OCI-M2 (cell line): ENCODE data around the gene TSSK6.

ENCODE experiments used
- DNase-seq: peaks from one replicate; lab custom pipeline; 2025; ENCODE audit not compliant: unreplicated experiment; lab: John Stamatoyannopoulos, UW

Gene TSSK6

DNA sequence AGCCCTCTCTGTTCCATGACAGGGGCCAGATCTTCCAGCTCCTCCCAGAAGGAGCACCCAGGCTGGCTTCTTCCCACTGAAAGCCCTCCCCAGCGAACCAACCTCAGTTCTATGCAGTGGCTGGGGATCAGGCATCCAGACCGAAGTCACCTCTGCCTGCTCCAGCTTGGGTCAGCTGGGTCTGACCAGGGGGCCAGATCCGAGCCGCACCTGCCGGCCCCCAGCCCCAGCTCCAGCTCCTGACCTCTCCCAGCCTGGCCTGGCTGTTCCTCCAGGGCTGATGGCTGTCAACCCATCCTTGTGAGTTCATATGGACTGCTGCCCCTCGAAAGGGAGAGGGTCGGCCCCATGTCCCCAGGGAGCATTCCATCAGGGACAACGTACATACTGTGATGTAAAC lies 8.0 kb downstream of the TSSK6 start:
- DNase-seq, result no peak

DNA sequence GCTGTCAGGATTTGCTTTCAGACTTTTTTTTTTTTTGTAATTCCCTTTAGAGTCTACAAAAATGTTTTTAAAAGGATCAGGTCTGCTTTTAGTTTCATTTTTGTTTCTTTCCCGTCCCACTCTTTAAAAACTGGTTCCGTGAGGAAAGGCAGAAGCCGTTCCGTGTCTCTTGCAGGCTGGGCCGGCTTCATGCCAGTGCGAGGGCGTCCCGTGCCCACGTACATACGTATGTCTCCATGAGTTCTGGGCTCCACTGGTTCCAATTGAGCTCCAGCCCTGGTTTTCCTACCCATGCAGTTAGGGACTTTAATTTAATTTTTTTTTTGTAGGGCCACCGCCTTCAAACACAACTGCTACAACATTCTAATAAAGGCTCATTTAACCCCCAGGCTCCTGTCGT lies 8.8 kb downstream of the TSSK6 start:
- no peak for DNase-seq

- no peak for DNase-seq
Observed at GRCh38 chr19:19505669-19506326, 9.6 kb downstream of the TSSK6 start.

GRCh38 chr19:19504754-19505668 lies 10.3 kb downstream of the TSSK6 start:
- no peak for DNase-seq

- DNase-seq, result no peak
Observed at GRCh38 chr19:19502808-19503602, 12.3 kb downstream of the TSSK6 start.

DNA sequence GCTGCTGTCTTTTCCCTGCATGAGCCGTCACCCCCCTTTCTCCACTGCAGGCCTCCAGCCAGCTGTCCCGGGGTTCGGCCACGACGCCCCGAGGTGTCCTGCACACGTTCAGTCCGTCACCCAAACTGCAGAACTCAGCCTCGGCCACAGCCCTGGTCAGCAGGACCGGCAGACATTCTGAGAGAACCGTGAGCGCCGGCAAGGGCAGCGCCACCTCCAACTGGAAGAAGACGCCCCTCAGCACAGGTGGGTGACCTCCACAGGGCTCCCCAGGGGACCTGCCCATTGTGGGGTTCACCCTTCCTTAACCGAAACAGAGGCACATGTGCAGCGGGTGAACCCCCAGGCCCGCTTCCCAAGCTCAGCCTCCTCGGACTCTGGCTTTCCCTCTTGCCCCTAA lies 13.1 kb downstream of the TSSK6 start:
- DNase-seq, result no peak

DNA sequence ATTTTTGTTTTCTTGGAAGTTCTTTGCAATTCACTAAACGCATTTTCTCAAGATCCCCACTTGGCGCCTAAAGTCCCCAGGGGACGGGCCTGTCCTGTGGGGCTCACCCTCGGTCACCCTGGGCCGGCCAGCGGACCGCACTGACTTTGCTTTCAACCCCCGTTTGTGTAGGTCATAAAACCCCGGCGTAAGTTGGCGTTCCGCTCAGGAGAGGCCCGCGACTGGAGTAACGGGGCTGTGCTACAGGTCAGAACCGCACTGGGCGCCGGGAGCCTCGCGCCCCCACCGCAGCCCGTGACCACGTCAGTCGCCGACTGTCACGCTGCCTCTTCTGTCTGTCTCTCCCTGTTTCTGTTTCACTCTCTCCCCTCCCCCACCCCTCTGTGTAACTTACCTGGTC lies 13.6 kb downstream of the TSSK6 start:
- no peak for DNase-seq

DNA sequence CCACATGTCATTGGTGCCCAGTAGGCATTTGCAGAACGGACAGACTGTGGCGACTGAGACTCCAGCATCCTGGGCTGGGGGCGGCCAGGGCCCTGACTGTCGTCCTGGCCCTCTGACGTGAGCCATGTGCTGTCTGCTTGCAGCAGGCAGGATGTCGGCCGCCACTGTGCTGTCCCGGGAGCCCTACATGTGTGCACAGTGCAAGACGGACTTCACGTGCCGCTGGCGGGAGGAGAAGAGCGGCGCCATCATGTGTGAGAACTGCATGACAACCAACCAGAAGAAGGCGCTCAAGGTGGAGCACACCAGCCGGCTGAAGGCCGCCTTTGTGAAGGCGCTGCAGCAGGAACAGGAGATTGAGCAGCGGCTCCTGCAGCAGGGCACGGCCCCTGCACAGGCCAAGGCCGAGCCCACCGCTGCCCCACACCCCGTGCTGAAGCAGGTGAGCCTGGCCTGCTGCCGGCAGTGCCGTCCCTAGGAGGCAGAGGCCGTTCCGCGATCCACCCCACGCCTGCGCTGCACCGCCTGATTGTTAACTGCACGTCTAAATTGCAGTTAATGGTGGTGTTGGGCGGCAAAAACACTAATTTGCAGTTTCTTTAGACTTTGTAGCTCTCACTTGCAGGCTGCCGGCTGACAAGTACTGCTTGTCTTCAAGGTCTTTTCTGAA lies 14.2 kb downstream of the TSSK6 start:
- DNase-seq, result no peak

DNA sequence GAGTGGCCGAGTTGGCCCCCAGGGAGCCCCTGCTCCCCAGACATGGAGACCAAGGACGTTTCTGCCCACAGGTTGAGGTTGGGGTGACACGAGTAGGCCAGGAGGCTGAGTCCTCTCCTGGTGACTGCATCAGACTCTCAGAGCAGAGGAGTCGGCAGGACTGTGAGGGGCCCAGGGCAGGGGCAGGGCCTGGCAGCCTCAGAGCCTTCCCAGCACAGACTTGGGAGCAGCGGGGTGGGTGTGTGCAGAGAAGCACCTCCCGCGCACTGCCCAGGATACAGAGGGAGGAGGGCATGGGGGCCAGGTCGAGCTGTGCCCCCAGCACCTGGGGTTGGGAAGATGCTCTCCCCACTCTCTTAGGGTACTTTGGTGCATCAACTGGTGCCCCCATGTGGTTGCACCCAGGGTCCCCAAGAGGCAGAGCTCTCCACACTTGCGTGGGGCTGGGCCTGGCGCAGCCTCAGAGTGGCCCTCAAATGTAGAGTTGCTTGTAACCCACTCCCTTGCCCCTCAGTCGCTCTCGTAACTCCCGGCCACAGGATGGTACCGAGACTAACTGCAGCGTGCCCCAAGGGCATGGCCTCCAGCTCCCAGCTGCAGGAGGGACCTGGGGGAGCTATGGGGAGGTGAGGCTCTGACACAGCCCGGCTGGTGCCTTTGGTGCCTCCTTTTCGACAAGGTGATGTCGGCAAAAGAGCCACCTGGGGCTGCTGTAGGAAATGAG lies 15.9 kb downstream of the TSSK6 start:
- DNase-seq, result no peak

- DNase-seq, result no peak
Observed at GRCh38 chr19:19498255-19498991, 16.9 kb downstream of the TSSK6 start.

DNA sequence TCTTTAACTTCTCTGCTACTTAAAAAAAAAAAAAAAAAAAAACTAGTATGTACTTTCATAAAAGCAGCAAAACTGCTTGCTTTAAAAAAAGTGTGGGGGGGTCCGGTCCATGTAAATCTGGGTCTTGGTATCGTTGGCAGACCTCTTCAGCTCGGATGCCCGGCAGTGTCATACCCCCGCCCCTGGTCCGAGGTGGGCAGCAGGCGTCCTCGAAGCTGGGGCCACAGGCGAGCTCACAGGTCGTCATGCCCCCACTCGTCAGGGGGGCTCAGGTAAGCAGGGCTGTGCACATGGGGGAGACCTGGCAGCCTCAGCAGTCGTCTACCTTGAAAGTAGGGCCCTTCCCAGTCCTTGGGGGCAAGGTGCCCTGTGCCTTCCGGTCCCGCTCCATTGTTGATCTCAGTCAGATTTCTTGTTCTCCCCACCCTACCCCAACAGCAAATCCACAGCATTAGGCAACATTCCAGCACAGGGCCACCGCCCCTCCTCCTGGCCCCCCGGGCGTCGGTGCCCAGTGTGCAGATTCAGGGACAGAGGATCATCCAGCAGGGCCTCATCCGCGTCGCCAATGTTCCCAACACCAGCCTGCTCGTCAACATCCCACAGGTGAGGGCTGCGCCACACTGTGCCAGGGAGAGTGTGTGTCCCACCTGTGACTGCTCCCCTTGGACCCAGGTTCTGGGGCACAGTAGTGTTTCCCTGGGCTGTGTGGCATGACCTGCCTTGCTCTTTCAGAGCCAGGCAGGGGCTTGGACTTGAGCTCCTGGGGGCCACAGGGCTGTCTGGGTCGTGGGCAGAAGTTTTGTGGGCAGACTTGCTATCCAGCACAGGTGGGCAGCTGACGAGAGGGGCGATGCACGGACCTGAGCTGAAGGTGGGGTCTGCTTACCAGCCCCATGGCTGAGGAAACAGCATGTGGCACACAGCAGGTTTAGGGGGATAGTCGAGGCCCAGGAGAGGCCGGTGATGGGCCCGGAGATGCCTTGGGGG lies 19.4 kb downstream of the TSSK6 start:
- no peak for DNase-seq

DNA sequence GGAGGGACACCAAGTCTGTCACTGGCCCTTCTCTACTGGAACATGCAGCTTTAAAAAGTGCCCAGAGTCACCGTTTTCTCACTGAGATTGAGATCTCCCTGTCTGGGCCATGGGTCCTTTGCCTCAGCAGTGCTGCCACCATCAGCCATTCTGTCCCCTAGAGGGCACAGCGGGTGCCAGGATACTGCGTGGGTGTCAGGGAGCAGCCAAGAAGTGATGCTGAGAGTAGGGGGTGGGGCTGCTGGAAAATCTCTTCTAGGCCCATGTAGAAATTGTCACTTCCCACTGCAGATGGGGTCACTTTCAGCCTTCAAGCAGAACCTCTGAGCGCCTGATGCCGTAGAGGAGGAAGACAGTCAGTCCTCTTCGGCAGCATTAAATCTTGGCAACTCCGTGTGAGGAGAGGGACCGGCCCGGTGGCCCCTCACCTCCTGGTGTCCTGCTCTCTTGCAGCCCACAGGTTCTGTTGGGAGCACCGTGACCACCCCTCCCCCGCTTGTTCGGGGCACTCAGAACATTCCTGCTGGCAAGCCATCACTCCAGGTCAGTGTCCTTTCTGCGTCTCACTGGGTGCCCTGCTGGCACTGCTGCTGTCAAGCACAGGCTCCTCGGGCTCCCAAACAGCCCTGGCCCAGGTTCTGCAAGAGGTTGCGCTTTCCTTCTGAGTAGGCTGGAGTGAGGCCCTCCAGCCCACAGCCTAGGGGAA lies 21.4 kb downstream of the TSSK6 start:
- no peak for DNase-seq

DNA sequence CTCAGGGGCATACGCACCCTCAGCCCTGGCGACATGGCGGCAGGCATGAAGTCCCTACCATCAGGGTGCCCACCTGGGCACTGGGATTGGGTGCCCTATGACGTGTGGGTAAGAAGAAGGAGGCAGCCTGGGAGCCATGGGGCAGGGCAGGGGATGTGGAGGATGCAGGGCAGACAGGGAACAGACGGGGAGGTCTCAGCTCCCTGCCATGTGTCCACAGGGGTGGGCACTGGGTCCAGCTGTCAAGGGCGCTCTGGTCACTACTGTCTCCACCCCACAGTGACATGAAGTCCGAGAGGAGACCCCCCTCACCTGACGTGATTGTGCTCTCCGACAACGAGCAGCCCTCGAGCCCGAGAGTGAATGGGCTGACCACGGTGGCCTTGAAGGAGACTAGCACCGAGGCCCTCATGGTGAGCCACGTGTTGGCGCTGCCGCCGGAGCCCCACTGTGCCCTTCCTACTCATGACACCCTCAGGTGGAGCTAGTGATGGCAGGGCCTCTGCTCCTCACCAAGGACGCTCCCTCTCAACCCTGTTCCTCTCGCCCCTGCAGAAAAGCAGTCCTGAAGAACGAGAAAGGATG lies 23.2 kb downstream of the TSSK6 start:
- DNase-seq, result no peak

DNA sequence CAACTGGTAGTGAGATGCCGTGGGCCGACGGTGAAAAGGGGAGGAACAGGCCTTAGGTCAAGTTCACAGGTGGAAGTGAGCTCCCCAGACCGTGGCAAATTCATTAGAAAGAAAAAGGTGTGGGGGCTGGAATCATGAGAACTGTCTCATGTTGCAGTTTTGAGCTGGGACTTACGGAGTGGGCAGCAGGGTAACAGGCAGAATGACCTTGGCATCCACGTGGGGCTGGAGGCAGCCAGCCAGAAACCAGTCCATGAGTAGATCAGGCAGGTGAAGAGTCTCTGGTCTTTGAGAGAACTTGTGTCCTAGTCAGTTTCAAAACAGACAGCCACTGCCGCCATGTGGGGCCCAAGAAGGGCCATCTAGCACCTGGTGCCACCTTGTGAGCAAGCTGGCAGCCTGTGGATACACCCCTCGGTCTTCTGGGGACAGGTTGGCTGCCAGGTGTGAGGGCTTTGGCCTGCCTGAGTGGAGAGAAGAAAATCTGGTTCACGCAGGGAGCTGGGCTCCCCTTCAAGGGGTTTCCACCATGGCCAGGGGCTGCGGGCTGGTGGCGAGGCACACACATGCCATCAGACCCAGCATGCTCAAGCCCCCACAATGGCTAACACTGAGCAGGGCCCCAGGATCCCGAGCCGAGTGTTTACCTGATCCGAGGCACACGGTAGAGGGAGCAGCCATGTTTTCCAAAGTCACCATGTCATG lies 23.9 kb downstream of the TSSK6 start:
- DNase-seq, result no peak

- peak; percentile 27 for DNase-seq
Observed at GRCh38 chr19:19490214-19490968, 25.0 kb downstream of the TSSK6 start.

GRCh38 chr19:19489804-19490204 lies 25.5 kb downstream of the TSSK6 start:
- no peak for DNase-seq
